HEK293 (cell line): ENCODE data around the gene ZNF484.

Source experiments
- ATF2 ChIP-seq: fragments of 450-650 bp; formaldehyde crosslinking; IDR thresholded peaks from 2 replicates; pipeline ENCODE4 v1.5.1; 2016; ENCODE audit warnings: missing biosample characterization, missing genetic modification characterization, low read depth
- FEZF1 ChIP-seq: fragments of 450-650 bp; formaldehyde crosslinking; IDR thresholded peaks from 2 replicates; pipeline ENCODE4 v1.5.1; 2016; ENCODE audit warnings: missing biosample characterization, missing genetic modification characterization
- KLF10 ChIP-seq: fragments of 450-650 bp; IDR thresholded peaks from 2 replicates; pipeline ENCODE4 v1.5.1; 2018; ENCODE audit warnings: missing biosample characterization, mild to moderate bottlenecking, missing genetic modification characterization
- KLF7 ChIP-seq: fragments of 450-650 bp; formaldehyde crosslinking; IDR thresholded peaks from 2 replicates; pipeline ENCODE4 v1.5.1; 2016; ENCODE audit warnings: missing biosample characterization, missing genetic modification characterization, borderline replicate concordance
- KLF8 ChIP-seq: fragments of 450-650 bp; formaldehyde crosslinking; IDR thresholded peaks from 2 replicates; pipeline ENCODE4 v1.5.1; 2016; ENCODE audit warnings: missing biosample characterization, missing genetic modification characterization
- MYNN ChIP-seq: fragments of 450-650 bp; formaldehyde crosslinking; IDR thresholded peaks from 2 replicates; pipeline ENCODE4 v1.5.1; 2016; ENCODE audit warnings: missing biosample characterization, missing genetic modification characterization, borderline replicate concordance
- MZF1 ChIP-seq: fragments of 450-650 bp; formaldehyde crosslinking; IDR thresholded peaks from 2 replicates; pipeline ENCODE4 v1.5.1; 2017; ENCODE audit warnings: missing biosample characterization, missing genetic modification characterization, borderline replicate concordance
- PRDM1 ChIP-seq: fragments of 450-650 bp; formaldehyde crosslinking; IDR thresholded peaks from 2 replicates; pipeline ENCODE4; 2016; ENCODE audit warnings: missing biosample characterization, missing genetic modification characterization
- REST ChIP-seq: fragments of 450-650 bp; formaldehyde crosslinking; IDR thresholded peaks from 2 replicates; pipeline ENCODE4 v1.5.1; 2016; ENCODE audit warnings: missing biosample characterization, missing genetic modification characterization
- SCRT1 ChIP-seq: fragments of 450-650 bp; formaldehyde crosslinking; IDR thresholded peaks from 2 replicates; pipeline ENCODE4 v1.5.1; 2016; ENCODE audit warnings: missing biosample characterization, missing genetic modification characterization, borderline replicate concordance
- TRIM28 ChIP-seq: IDR thresholded peaks from 2 replicates; pipeline ENCODE4 v1.6.1; 2011; ENCODE audit warnings: low read length, control low read depth, borderline replicate concordance
- ZBTB10 ChIP-seq: fragments of 450-650 bp; formaldehyde crosslinking; IDR thresholded peaks from 2 replicates; pipeline ENCODE4 v1.5.1; 2016; ENCODE audit warnings: missing biosample characterization, missing genetic modification characterization
- ZBTB48 ChIP-seq: fragments of 450-650 bp; formaldehyde crosslinking; IDR thresholded peaks from 2 replicates; pipeline ENCODE4 v1.5.1; 2016; ENCODE audit warnings: missing biosample characterization, missing genetic modification characterization
- ZNF155 ChIP-seq: fragments of 450-650 bp; formaldehyde crosslinking; IDR thresholded peaks from 2 replicates; pipeline ENCODE4 v1.5.1; 2016; ENCODE audit warnings: missing biosample characterization, missing genetic modification characterization
- ZNF16 ChIP-seq: fragments of 450-650 bp; formaldehyde crosslinking; IDR thresholded peaks from 2 replicates; pipeline ENCODE4 v1.5.1; 2016; ENCODE audit warnings: low read depth, missing biosample characterization, missing genetic modification characterization
- ZNF24 ChIP-seq: fragments of 450-650 bp; formaldehyde crosslinking; IDR thresholded peaks from 2 replicates; pipeline ENCODE4 v1.5.1; 2016; ENCODE audit warnings: missing biosample characterization, missing genetic modification characterization
- ZNF292 ChIP-seq: fragments of 450-650 bp; formaldehyde crosslinking; IDR thresholded peaks from 2 replicates; pipeline ENCODE4 v1.5.1; 2016; ENCODE audit warnings: low read depth, missing biosample characterization, missing genetic modification characterization, borderline replicate concordance
- ZNF350 ChIP-seq: fragments of 450-650 bp; formaldehyde crosslinking; IDR thresholded peaks from 2 replicates; pipeline ENCODE4 v1.5.0; 2017; ENCODE audit warnings: missing biosample characterization, mild to moderate bottlenecking, missing genetic modification characterization
- ZNF449 ChIP-seq: fragments of 450-650 bp; formaldehyde crosslinking; IDR thresholded peaks from 2 replicates; pipeline ENCODE4 v1.5.1; 2017; ENCODE audit warnings: missing biosample characterization, mild to moderate bottlenecking, missing genetic modification characterization, moderate library complexity
- ZNF513 ChIP-seq: fragments of 450-650 bp; IDR thresholded peaks from 2 replicates; pipeline ENCODE4 v1.5.1; 2018; ENCODE audit warnings: missing biosample characterization, missing genetic modification characterization
- ZNF549 ChIP-seq: fragments of 450-650 bp; IDR thresholded peaks from 2 replicates; pipeline ENCODE4 v1.5.1; 2018; ENCODE audit warnings: missing biosample characterization, missing genetic modification characterization, mild to moderate bottlenecking, inconsistent platforms, moderate library complexity
- ZNF585B ChIP-seq: fragments of 450-650 bp; formaldehyde crosslinking; IDR thresholded peaks from 2 replicates; pipeline ENCODE4 v1.5.1; 2016; ENCODE audit warnings: missing biosample characterization, missing genetic modification characterization
- ZNF621 ChIP-seq: fragments of 450-650 bp; formaldehyde crosslinking; IDR thresholded peaks from 2 replicates; pipeline ENCODE4 v1.5.1; 2017; ENCODE audit warnings: missing biosample characterization, missing genetic modification characterization
- ZNF626 ChIP-seq: fragments of 450-650 bp; sonication (Bioruptor Pico); formaldehyde crosslinking; IDR thresholded peaks from 2 replicates; pipeline ENCODE4 v1.5.1; 2018; ENCODE audit warnings: missing biosample characterization, missing genetic modification characterization, inconsistent platforms
- ZNF677 ChIP-seq: fragments of 450-650 bp; IDR thresholded peaks from 2 replicates; pipeline ENCODE4 v1.5.0; 2018; ENCODE audit warnings: missing biosample characterization, mild to moderate bottlenecking, missing genetic modification characterization, moderate library complexity
- ZNF768 ChIP-seq: fragments of 450-650 bp; formaldehyde crosslinking; IDR thresholded peaks from 2 replicates; pipeline ENCODE4 v1.5.1; 2018; ENCODE audit warnings: missing biosample characterization, mild to moderate bottlenecking, missing genetic modification characterization
- ZSCAN23 ChIP-seq: fragments of 450-650 bp; formaldehyde crosslinking; IDR thresholded peaks from 2 replicates; pipeline ENCODE4 v1.5.1; 2016; ENCODE audit warnings: missing biosample characterization, missing genetic modification characterization
- TF ChIP-seq, protein P1 (sequence below): fragments of 450-650 bp; formaldehyde crosslinking; IDR thresholded peaks from 2 replicates; pipeline ENCODE4 v1.5.1; 2016; ENCODE audit warnings: missing biosample characterization, missing genetic modification characterization

Gene ZNF484

DNA sequence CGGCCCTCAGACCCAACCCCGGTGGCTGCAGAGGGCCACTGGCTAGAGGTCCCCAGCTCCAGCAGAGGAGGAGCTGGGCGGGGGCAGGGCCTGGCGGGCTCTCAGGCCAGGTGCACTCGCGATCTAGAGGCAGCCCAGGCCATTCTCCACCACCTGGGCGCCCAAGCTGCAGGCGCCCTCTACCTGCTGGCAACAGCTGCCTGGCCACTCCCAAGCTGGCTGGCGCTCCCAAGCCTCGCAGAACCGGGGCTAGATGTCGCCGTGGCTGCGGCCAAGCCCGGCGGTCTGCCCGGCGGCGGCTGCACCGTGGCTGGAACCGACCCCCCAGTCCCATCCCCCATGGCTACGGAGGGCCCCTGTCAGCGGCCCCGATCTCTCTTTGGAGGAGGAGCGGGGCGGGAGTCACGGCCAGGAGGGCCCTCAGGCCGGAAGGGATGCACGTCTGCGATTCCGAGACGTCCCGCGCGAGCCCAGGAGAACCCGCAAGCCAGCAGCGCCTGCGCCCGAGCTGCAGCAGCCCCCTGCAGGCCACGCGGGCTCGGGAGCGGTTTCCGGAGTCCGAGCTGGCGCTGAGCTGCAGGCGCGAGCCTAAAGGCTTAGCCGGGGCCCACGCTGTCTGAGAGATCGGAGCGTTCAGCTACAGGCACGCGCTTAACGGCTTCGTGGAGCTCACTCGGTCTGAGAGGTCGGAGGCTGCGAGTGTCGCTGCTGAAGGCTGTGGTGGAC lies 68.9 kb downstream of the ZNF484 start (continued):
- TF ChIP-seq KLF10 (no peak), MYNN (tag by site-specific recombination) (no peak), KLF7 (tag by site-specific recombination) (no peak), ZNF768 (tag by site-specific recombination) (no peak), MZF1 (tag by site-specific recombination) (no peak), ZNF350 (tag by site-specific recombination) (no peak), ZNF16 (tag by site-specific recombination) (no peak), ZBTB10 (tag by site-specific recombination) (no peak), KLF8 (tag by site-specific recombination) (no peak), ZNF292 (tag by site-specific recombination) (no peak), ZNF626 (tag by site-specific recombination) (no peak), SCRT1 (tag by site-specific recombination) (no peak), TRIM28 (peak; percentile 39; the same call in 1 of the 2 replicates), ZNF449 (tag by site-specific recombination) (no peak; the same call in 1 of the 2 replicates), FEZF1 (tag by site-specific recombination) (no peak), ZNF155 (no peak), ZNF513 (tag by site-specific recombination) (no peak), ZNF24 (tag by site-specific recombination) (no peak), REST (tag by site-specific recombination) (no peak), ZNF621 (tag by site-specific recombination) (no peak), ZNF549 (tag by site-specific recombination) (no peak), ZBTB48 (tag by site-specific recombination) (no peak), PRDM1 (tag by site-specific recombination) (no peak), ZNF677 (no peak), ATF2 (tag by site-specific recombination) (no peak), ZSCAN23 (no peak), ZNF585B (tag by site-specific recombination) (no peak)
- TF ChIP-seq, protein P1, sequence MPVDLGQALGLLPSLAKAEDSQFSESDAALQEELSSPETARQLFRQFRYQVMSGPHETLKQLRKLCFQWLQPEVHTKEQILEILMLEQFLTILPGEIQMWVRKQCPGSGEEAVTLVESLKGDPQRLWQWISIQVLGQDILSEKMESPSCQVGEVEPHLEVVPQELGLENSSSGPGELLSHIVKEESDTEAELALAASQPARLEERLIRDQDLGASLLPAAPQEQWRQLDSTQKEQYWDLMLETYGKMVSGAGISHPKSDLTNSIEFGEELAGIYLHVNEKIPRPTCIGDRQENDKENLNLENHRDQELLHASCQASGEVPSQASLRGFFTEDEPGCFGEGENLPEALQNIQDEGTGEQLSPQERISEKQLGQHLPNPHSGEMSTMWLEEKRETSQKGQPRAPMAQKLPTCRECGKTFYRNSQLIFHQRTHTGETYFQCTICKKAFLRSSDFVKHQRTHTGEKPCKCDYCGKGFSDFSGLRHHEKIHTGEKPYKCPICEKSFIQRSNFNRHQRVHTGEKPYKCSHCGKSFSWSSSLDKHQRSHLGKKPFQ (tag by site-specific recombination): no peak
